ENCODE data around the gene TXLNB.
"Not testable (repeated sequence)": the region's sequence is repeated elsewhere in the genome, so short reads cannot be mapped to it uniquely, and the experiment has no call there.

Gene TXLNB

GRCh38 chr6:139308936-139309603, 17.3 kb upstream of the TXLNB start:
- no peak for DNase-seq

- no peak for DNase-seq
These were observed 16.6 kb upstream of the TXLNB start for GRCh38 chr6:139308286-139308916.

- DNase-seq, result no peak
These were observed 14.6 kb upstream of the TXLNB start for GRCh38 chr6:139306291-139306981.

GRCh38 chr6:139303185-139303584, 11.4 kb upstream of the TXLNB start:
- DNase-seq, result no peak

GRCh38 chr6:139297921-139298320, 6.1 kb upstream of the TXLNB start:
- no peak for DNase-seq

- no peak for DNase-seq
These were observed 5.1 kb upstream of the TXLNB start for GRCh38 chr6:139296927-139297326.

- DNase-seq, result no peak
These were observed 4.1 kb upstream of the TXLNB start for GRCh38 chr6:139295901-139296300.

GRCh38 chr6:139294090-139294489, 2.3 kb upstream of the TXLNB start:
- no peak for DNase-seq

- DNase-seq, result not testable (repeated sequence)
These were observed 1.4 kb upstream of the TXLNB start for GRCh38 chr6:139293230-139293629.

GRCh38 chr6:139290787-139291311, 949 bp downstream of the TXLNB start:
- DNase-seq, result no peak

GRCh38 chr6:139289233-139289632, 2.6 kb downstream of the TXLNB start:
- DNase-seq, result no peak

GRCh38 chr6:139288496-139289040, 3.2 kb downstream of the TXLNB start:
- DNase-seq, result no peak

- DNase-seq, result no peak
These were observed 3.9 kb downstream of the TXLNB start for GRCh38 chr6:139287868-139288267.

- DNase-seq, result not testable (repeated sequence)
These were observed 5.4 kb downstream of the TXLNB start for GRCh38 chr6:139286438-139286837.

- no peak for DNase-seq
These were observed 6.2 kb downstream of the TXLNB start for GRCh38 chr6:139285590-139285989.

GRCh38 chr6:139284789-139285188, 7.0 kb downstream of the TXLNB start:
- DNase-seq, result no peak

- DNase-seq, result no peak
These were observed 9.1 kb downstream of the TXLNB start for GRCh38 chr6:139282684-139283083.

- DNase-seq, result no peak
These were observed 13.6 kb downstream of the TXLNB start for GRCh38 chr6:139278190-139278589.

GRCh38 chr6:139277587-139277986, 14.2 kb downstream of the TXLNB start:
- DNase-seq, result no peak

GRCh38 chr6:139277161-139277560, 14.6 kb downstream of the TXLNB start:
- DNase-seq, result no peak

- no peak for DNase-seq
These were observed 16.3 kb downstream of the TXLNB start for GRCh38 chr6:139275279-139276055.

GRCh38 chr6:139271056-139271455, 20.7 kb downstream of the TXLNB start:
- DNase-seq, result no peak

GRCh38 chr6:139270249-139270648, 21.5 kb downstream of the TXLNB start:
- no peak for DNase-seq
